C4-2B (cell line): ENCODE measurements around the gene PHF2.

Experiments used
- CTCF ChIP-seq: fragments of 450-650 bp; conservative IDR thresholded peaks from 2 replicates; pipeline ENCODE4 v1.5.1; 2017; ENCODE audit warnings: mild to moderate bottlenecking
- ZFX ChIP-seq: fragments of 450-650 bp; IDR thresholded peaks from 2 replicates; pipeline ENCODE4 v1.6.1; 2017

- TF ChIP-seq ZFX (no peak), CTCF (no peak)
These were observed 44.2 kb upstream of the PHF2 start for GRCh38 chr9:93532141-93532540.
